Mesendoderm (in vitro differentiated cells): ENCODE data around the gene TSHZ3.

Source experiments
- DNase-seq: peaks from one replicate; pipeline ENCODE4 v3.0.0; 2013
- H2AK5ac ChIP-seq: 2 replicates; pipeline ENCODE4 v1.6.1; 2013; ENCODE audit warnings: low read length, inconsistent platforms
- H2BK120ac ChIP-seq: 2 replicates; pipeline ENCODE4 v1.6.1; 2013; ENCODE audit warnings: low read depth, mild to moderate bottlenecking, low read length, moderate library complexity, mixed read lengths
- H2BK15ac ChIP-seq: replicated peaks from 2 replicates; pipeline ENCODE4 v1.6.1; 2013; ENCODE audit warnings: low read depth, mild to moderate bottlenecking, moderate library complexity
- H2BK5ac ChIP-seq: 2 replicates; pipeline ENCODE4 v1.6.1; 2013; ENCODE audit warnings: low read length, inconsistent platforms
- H3K18ac ChIP-seq: 2 replicates; pipeline ENCODE4 v1.6.1; 2013; ENCODE audit warnings: mild to moderate bottlenecking, low read length, mixed read lengths
- H3K23ac ChIP-seq: one replicate; pipeline ENCODE4 v1.6.1; 2013; ENCODE audit warnings: low read length
- H3K27ac ChIP-seq: 2 replicates; pipeline ENCODE4 v1.5.1; 2013; ENCODE audit warnings: low read depth, mild to moderate bottlenecking, inconsistent platforms, low read length, moderate library complexity
- H3K27me3 ChIP-seq: 2 replicates; pipeline ENCODE4 v1.6.1; 2013; ENCODE audit warnings: low read length, control low read depth, mild to moderate bottlenecking, inconsistent platforms; ENCODE audit not compliant: insufficient read depth, poor library complexity
- H3K36me3 ChIP-seq: 2 replicates; pipeline ENCODE4 v1.6.1; 2013; ENCODE audit warnings: low read length, inconsistent platforms; ENCODE audit not compliant: control insufficient read depth, insufficient read depth
- H3K4ac ChIP-seq: one replicate; pipeline ENCODE4 v1.6.1; 2013; ENCODE audit warnings: low read depth, mild to moderate bottlenecking, low read length, moderate library complexity
- H3K4me1 ChIP-seq: 2 replicates; pipeline ENCODE4 v1.6.1; 2013; ENCODE audit warnings: low read depth, low read length, inconsistent platforms; ENCODE audit not compliant: control insufficient read depth
- H3K4me2 ChIP-seq: 2 replicates; pipeline ENCODE4 v1.6.1; 2013; ENCODE audit warnings: low read length
- H3K4me3 ChIP-seq: 2 replicates; pipeline ENCODE4 v1.5.1; 2013; ENCODE audit warnings: mild to moderate bottlenecking, low read length
- H3K56ac ChIP-seq: one replicate; pipeline ENCODE4 v1.6.1; 2013; ENCODE audit warnings: low read length
- H3K79me1 ChIP-seq: 2 replicates; pipeline ENCODE4 v1.6.1; 2013; ENCODE audit warnings: low read length, inconsistent platforms
- H3K79me2 ChIP-seq: 2 replicates; pipeline ENCODE4 v1.6.1; 2013; ENCODE audit warnings: mild to moderate bottlenecking, low read length; ENCODE audit not compliant: control insufficient read depth, insufficient read depth
- H3K9ac ChIP-seq: 2 replicates; pipeline ENCODE4 v1.6.1; 2013; ENCODE audit warnings: low read length, inconsistent platforms
- H4K5ac ChIP-seq: one replicate; pipeline ENCODE4 v1.6.1; 2013; ENCODE audit warnings: low read length
- H4K8ac ChIP-seq: one replicate; pipeline ENCODE4 v1.6.1; 2013; ENCODE audit warnings: low read depth, mild to moderate bottlenecking, control low read depth, low read length, moderate library complexity
- WGBS: extraction: QIAGEN DNeasy Blood & Tissue Kit; methylation state at CpG from one replicate; pipeline ENCODE4 v1.1.7; 2013; ENCODE audit warnings: low lambda C conversion rate, missing lambda C conversion rate; ENCODE audit not compliant: insufficient coverage; ENCODE audit errors: extremely low coverage; 5-methylcytosine and 5-hydroxymethylcytosine counted together

TSHZ3 gene

GRCh38 chr19:31377736-31378135 is 28.5 kb upstream of the TSHZ3 start:
- no peak overlapping the region for H3K4me3 ChIP-seq
- no peak overlapping the region for H3K27ac ChIP-seq
- H3K36me3 ChIP-seq, result no peaks in the 10 kb centered on the region
- H4K8ac ChIP-seq, result no peak overlapping the region
- H3K4ac ChIP-seq, result no peak overlapping the region
- no peak overlapping the region for H3K56ac ChIP-seq
- WGBS, result no CpG with 5 or more reads among the region's 1 CpG
- H4K5ac ChIP-seq, result no peak overlapping the region
- no peak overlapping the region for H2AK5ac ChIP-seq
- no peak overlapping the region for H3K4me2 ChIP-seq
- DNase-seq, result no peak
- no peak overlapping the region for H2BK120ac ChIP-seq
- H3K9ac ChIP-seq, result no peak overlapping the region
- no peaks in the 10 kb centered on the region for H3K4me1 ChIP-seq
- H3K79me1 ChIP-seq, result no peaks in the 10 kb centered on the region
- H3K27me3 ChIP-seq, result no peaks in the 10 kb centered on the region
- no peak overlapping the region for H3K23ac ChIP-seq
- H2BK15ac ChIP-seq, result no peak overlapping the region
- H3K79me2 ChIP-seq, result no peaks in the 10 kb centered on the region
- H2BK5ac ChIP-seq, result no peak overlapping the region
- H3K18ac ChIP-seq, result no peak overlapping the region

- H3K23ac ChIP-seq, result no peak overlapping the region
- H3K27ac ChIP-seq, result no peak overlapping the region
- no peak overlapping the region for H3K4me3 ChIP-seq
- H3K4me2 ChIP-seq, result no peak overlapping the region
- no peaks in the 10 kb centered on the region for H3K4me1 ChIP-seq
- no peak overlapping the region for H2AK5ac ChIP-seq
- no peak overlapping the region for H3K9ac ChIP-seq
- no peak overlapping the region for H4K8ac ChIP-seq
- H2BK5ac ChIP-seq, result no peak overlapping the region
- DNase-seq, result no peak
- H4K5ac ChIP-seq, result no peak overlapping the region
- no peak overlapping the region for H3K4ac ChIP-seq
- no peak overlapping the region for H2BK120ac ChIP-seq
- no peaks in the 10 kb centered on the region for H3K79me2 ChIP-seq
- no peak overlapping the region for H2BK15ac ChIP-seq
- no peak overlapping the region for H3K56ac ChIP-seq
- WGBS, result no CpG with 5 or more reads among the region's 2 CpGs
- no peaks in the 10 kb centered on the region for H3K27me3 ChIP-seq
- no peaks in the 10 kb centered on the region for H3K36me3 ChIP-seq
- no peaks in the 10 kb centered on the region for H3K79me1 ChIP-seq
- H3K18ac ChIP-seq, result no peak overlapping the region
Measured at GRCh38 chr19:31372246-31372781, 23.1 kb upstream of the TSHZ3 start.

GRCh38 chr19:31370216-31370615 is 21.0 kb upstream of the TSHZ3 start:
- Histone ChIP-seq H2BK5ac (no peak overlapping the region), H3K4me3 (no peak overlapping the region), H2BK120ac (no peak overlapping the region), H3K18ac (no peak overlapping the region), H3K27ac (no peak overlapping the region), H3K23ac (no peak overlapping the region), H2BK15ac (no peak overlapping the region), H3K56ac (no peak overlapping the region), H3K9ac (no peak overlapping the region), H3K27me3 (no peaks in the 10 kb centered on the region), H3K4me2 (no peak overlapping the region), H3K79me2 (no peaks in the 10 kb centered on the region), H4K5ac (no peak overlapping the region), H2AK5ac (no peak overlapping the region), H4K8ac (no peak overlapping the region), H3K36me3 (no peaks in the 10 kb centered on the region), H3K4me1 (no peaks in the 10 kb centered on the region), H3K4ac (no peak overlapping the region), H3K79me1 (no peaks in the 10 kb centered on the region)
- no peak for DNase-seq
- WGBS, result no CpG with 5 or more reads among the region's 5 CpGs

GRCh38 chr19:31364963-31365362 is 15.7 kb upstream of the TSHZ3 start:
- H3K4me3 ChIP-seq, result no peak overlapping the region
- H3K56ac ChIP-seq, result no peak overlapping the region
- no peak overlapping the region for H3K27ac ChIP-seq
- no peak overlapping the region for H2BK15ac ChIP-seq
- no peaks in the 10 kb centered on the region for H3K36me3 ChIP-seq
- H3K4me1 ChIP-seq, result no peaks in the 10 kb centered on the region
- H3K4ac ChIP-seq, result no peak overlapping the region
- H2BK5ac ChIP-seq, result no peak overlapping the region
- H3K23ac ChIP-seq, result no peak overlapping the region
- no peaks in the 10 kb centered on the region for H3K79me2 ChIP-seq
- no peak overlapping the region for H3K18ac ChIP-seq
- H3K4me2 ChIP-seq, result no peak overlapping the region
- H4K8ac ChIP-seq, result no peak overlapping the region
- no peak overlapping the region for H2BK120ac ChIP-seq
- H3K9ac ChIP-seq, result no peak overlapping the region
- H3K27me3 ChIP-seq, result no peaks in the 10 kb centered on the region
- H4K5ac ChIP-seq, result no peak overlapping the region
- no peak overlapping the region for H2AK5ac ChIP-seq
- no peak for DNase-seq
- WGBS, result no CpG with 5 or more reads among the region's 3 CpGs
- no peaks in the 10 kb centered on the region for H3K79me1 ChIP-seq

- no peak overlapping the region for H4K5ac ChIP-seq
- WGBS, result no CpG with 5 or more reads among the region's 5 CpGs
- H3K18ac ChIP-seq, result no peak overlapping the region
- H3K27ac ChIP-seq, result no peak overlapping the region
- no peaks in the 10 kb centered on the region for H3K79me1 ChIP-seq
- no peak overlapping the region for H3K9ac ChIP-seq
- no peaks in the 10 kb centered on the region for H3K27me3 ChIP-seq
- H2AK5ac ChIP-seq, result no peak overlapping the region
- H3K4me2 ChIP-seq, result no peak overlapping the region
- H3K79me2 ChIP-seq, result no peaks in the 10 kb centered on the region
- no peaks in the 10 kb centered on the region for H3K4me1 ChIP-seq
- no peaks in the 10 kb centered on the region for H3K36me3 ChIP-seq
- no peak overlapping the region for H3K4me3 ChIP-seq
- no peak overlapping the region for H3K56ac ChIP-seq
- no peak overlapping the region for H3K4ac ChIP-seq
- no peak for DNase-seq
- H2BK120ac ChIP-seq, result no peak overlapping the region
- no peak overlapping the region for H2BK15ac ChIP-seq
- no peak overlapping the region for H3K23ac ChIP-seq
- no peak overlapping the region for H2BK5ac ChIP-seq
- H4K8ac ChIP-seq, result no peak overlapping the region
Measured at GRCh38 chr19:31361728-31362127, 12.5 kb upstream of the TSHZ3 start.

- Histone ChIP-seq H4K8ac (no peak overlapping the region), H3K4me3 (no peak overlapping the region), H2BK5ac (no peak overlapping the region), H3K18ac (no peak overlapping the region), H3K36me3 (no peaks in the 10 kb centered on the region), H2AK5ac (no peak overlapping the region), H2BK15ac (no peak overlapping the region), H3K4ac (no peak overlapping the region), H3K9ac (no peak overlapping the region), H2BK120ac (no peak overlapping the region), H3K4me2 (no peak overlapping the region), H3K4me1 (peaks cover 7% of the 10 kb centered on the region), H3K27me3 (peaks cover 18% of the 10 kb centered on the region), H3K79me1 (no peaks in the 10 kb centered on the region), H4K5ac (no peak overlapping the region), H3K23ac (no peak overlapping the region), H3K27ac (no peak overlapping the region), H3K79me2 (no peaks in the 10 kb centered on the region), H3K56ac (peak overlapping the region; percentile 10)
- no peak for DNase-seq
- no CpG with 5 or more reads among the region's 10 CpGs for WGBS
Measured at GRCh38 chr19:31357315-31357673, 8.1 kb upstream of the TSHZ3 start.
